Left lung (tissue), 10 donors: ENCODE measurements around the gene MYO1G. TPM values are rescaled to one million over a fixed set of nuclear protein-coding genes. Genes with fewer than 3 reads are reported as not detected.

ENCODE experiments used
- ATAC-seq: fragments of 200-7000 bp; cut with Tn5 transposase; one replicate; pipeline ENCODE4 v1.9.1; 2020; ENCODE audit warnings: moderate library complexity
- DNase-seq, 4 donors: peaks; one replicate each; pipeline ENCODE4 v3.0.0-alpha.2; 2013 to 2020
- H3K27ac ChIP-seq, 2 donors: fragments of 200-600 bp; sonication (generic) in 1 of 2; one replicate each; pipeline versions ENCODE4 v1.5.0 to v1.8.0; 2020 to 2021
- H3K27me3 ChIP-seq, 2 donors: fragments of 200-600 bp; sonication (generic) in 1 of 2; one replicate each; pipeline versions ENCODE4 v1.5.0 to v1.8.0; 2020 to 2021
- H3K36me3 ChIP-seq, 2 donors: fragments of 200-600 bp; sonication (generic) in 1 of 2; one replicate each; pipeline versions ENCODE4 v1.5.0 to v1.8.0; 2020 to 2021
- H3K4me1 ChIP-seq, 2 donors: fragments of 200-600 bp; one replicate each; pipeline ENCODE4 v1.8.0; 2021
- H3K4me3 ChIP-seq, 2 donors: fragments of 200-600 bp; sonication (generic) in 1 of 2; one replicate each; pipeline versions ENCODE4 v1.5.0 to v1.8.0; 2020 to 2021; ENCODE audit warnings: mild to moderate bottlenecking in 1 of 2
- H3K9me3 ChIP-seq, 2 donors: fragments of 200-600 bp; sonication (generic) in 1 of 2; one replicate each; pipeline versions ENCODE4 v1.5.0 to v1.8.0; 2020 to 2021
- intact Hi-C, 2 donors: fragments of 100-400 bp; cut with DNase I; formaldehyde crosslinking; loops; one replicate each; pipeline versions ENCODE4 v1.11.2 to v1.14.2; 2022
- polyA plus RNA-seq, 6 donors: library from polyadenylated mRNA; unstranded; fragments of 120-200 nt; gene quantifications; one replicate each; pipeline ENCODE4 v1.2.1, GENCODE V29; 2013; ENCODE audit not compliant: insufficient read length in 6 of 6
- total RNA-seq, 2 donors: library from RNA; stranded (reverse); fragmentation: NEBNext Ultra II Directional; extraction: Animal tissue kit (Norgen Biotek cat#: 25700); gene quantifications; one replicate each; pipeline ENCODE4 v1.2.1, GENCODE V29; 2021
- TF ChIP-seq, protein P1 (sequence below), 2 donors: fragments of 200-600 bp; sonication (generic) in 1 of 2; IDR thresholded peaks; one replicate each; pipeline versions ENCODE4 v1.5.0 to v1.8.0; 2021; ENCODE audit warnings: antibody characterized with exemption in 2 of 2
- donor health status: DM: no; HTN: yes; CAD: no.
- donor health status: DM: no; HTN: no; CAD: no.

The MYO1G gene
- total and polyA plus RNA-seq, 8 donors = 1.1 to 40.9 (median 1.6) TPM

DNA sequence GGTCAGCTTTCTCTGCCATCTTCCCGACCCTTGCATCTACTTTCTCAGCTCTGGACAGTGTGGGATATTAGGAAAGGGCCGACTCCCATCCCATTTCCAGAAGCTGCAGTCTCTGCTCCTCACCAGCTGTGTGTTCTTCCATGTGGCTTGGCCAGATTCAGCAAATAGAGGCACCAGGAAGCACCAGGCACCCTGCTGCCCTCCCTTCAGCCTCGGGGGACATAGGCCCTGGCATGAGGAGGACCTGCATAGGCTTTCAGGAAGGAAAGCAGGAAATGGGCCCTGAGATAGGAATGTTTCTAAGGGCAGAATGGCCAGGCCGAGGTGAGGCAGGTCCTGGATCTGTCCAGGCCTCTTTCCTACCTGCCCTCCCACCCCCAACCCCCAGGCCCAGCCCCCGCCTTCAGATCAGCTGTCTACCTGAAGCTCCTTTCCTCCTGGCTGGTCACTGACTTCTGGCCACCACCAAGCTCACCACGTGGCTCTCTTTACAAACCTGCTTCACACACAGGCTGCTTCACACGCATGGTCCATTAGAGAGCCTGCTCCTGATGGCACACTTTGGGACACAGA is 66.0 kb downstream of the MYO1G start:
- H3K36me3 ChIP-seq = no peaks in the 10 kb centered on the region
- TF ChIP-seq, protein P1, sequence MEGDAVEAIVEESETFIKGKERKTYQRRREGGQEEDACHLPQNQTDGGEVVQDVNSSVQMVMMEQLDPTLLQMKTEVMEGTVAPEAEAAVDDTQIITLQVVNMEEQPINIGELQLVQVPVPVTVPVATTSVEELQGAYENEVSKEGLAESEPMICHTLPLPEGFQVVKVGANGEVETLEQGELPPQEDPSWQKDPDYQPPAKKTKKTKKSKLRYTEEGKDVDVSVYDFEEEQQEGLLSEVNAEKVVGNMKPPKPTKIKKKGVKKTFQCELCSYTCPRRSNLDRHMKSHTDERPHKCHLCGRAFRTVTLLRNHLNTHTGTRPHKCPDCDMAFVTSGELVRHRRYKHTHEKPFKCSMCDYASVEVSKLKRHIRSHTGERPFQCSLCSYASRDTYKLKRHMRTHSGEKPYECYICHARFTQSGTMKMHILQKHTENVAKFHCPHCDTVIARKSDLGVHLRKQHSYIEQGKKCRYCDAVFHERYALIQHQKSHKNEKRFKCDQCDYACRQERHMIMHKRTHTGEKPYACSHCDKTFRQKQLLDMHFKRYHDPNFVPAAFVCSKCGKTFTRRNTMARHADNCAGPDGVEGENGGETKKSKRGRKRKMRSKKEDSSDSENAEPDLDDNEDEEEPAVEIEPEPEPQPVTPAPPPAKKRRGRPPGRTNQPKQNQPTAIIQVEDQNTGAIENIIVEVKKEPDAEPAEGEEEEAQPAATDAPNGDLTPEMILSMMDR (IDR thresholded peaks at IDR 0.05) = no peak
- DNase-seq = peak in 1 of 4 donors; percentile 14
- intact Hi-C loops = no loop called here
- no peaks in the 10 kb centered on the region for H3K9me3 ChIP-seq
- H3K4me1 ChIP-seq = no peaks in the 10 kb centered on the region
- no peak overlapping the region for H3K27ac ChIP-seq
- H3K4me3 ChIP-seq = no peak overlapping the region
- H3K27me3 ChIP-seq = no peaks in the 10 kb centered on the region
- no peak for ATAC-seq

Other genes starting within 250 kb of the MYO1G start
- gene ZMIZ2, start 230.2 kb downstream of the MYO1G start, total RNA-seq = 10 to 100 TPM; 94.5 to 96.1 TPM
- gene ZMIZ2, start 230.2 kb downstream of the MYO1G start, polyA plus RNA-seq = 10 to 100 TPM; 54.0 to 79.5 (median 63.9) TPM
- gene PPIA, start 182.3 kb downstream of the MYO1G start, total RNA-seq = 1,000 to 10,000 TPM; 1,404 to 1,630 TPM
- gene PPIA, start 182.3 kb downstream of the MYO1G start, polyA plus RNA-seq = 1,000 to 10,000 TPM; 1,038 to 1,157 (median 1,080) TPM
- gene H2AZ2, start 130.9 kb downstream of the MYO1G start, total RNA-seq = 100 to 1,000 TPM; 113 to 182 TPM
- 100 to 1,000 TPM; 226 to 286 (median 229) TPM for gene H2AZ2, start 130.9 kb downstream of the MYO1G start, polyA plus RNA-seq
- gene PURB, start 93.5 kb downstream of the MYO1G start, total RNA-seq = 10 to 100 TPM; 23.5 to 26.3 TPM
- 10 to 100 TPM; 33.7 to 38.7 (median 36.4) TPM for gene PURB, start 93.5 kb downstream of the MYO1G start, polyA plus RNA-seq
- 10 to 100 TPM; 43.4 to 50.1 TPM for gene CCM2, start 21.2 kb upstream of the MYO1G start, total RNA-seq
- 10 to 100 TPM; 23.0 to 31.2 (median 28.1) TPM for gene CCM2, start 21.2 kb upstream of the MYO1G start, polyA plus RNA-seq
- gene NACAD, start 110.0 kb upstream of the MYO1G start, total RNA-seq = 1 to 10 TPM; 2.0 to 7.3 TPM
- gene NACAD, start 110.0 kb upstream of the MYO1G start, polyA plus RNA-seq = 10 to 100 TPM in 2 of 6 donors, 1 to 10 TPM in 4; 9.0 to 10.9 (median 9.6) TPM
- 10 to 100 TPM; 41.8 to 72.5 TPM for gene TBRG4, start 132.7 kb upstream of the MYO1G start, total RNA-seq
- gene TBRG4, start 132.7 kb upstream of the MYO1G start, polyA plus RNA-seq = 10 to 100 TPM; 37.1 to 52.6 (median 45.7) TPM
- 10 to 100 TPM; 78.0 to 89.9 TPM for gene RAMP3, start 178.8 kb upstream of the MYO1G start, total RNA-seq
- gene RAMP3, start 178.8 kb upstream of the MYO1G start, polyA plus RNA-seq = 10 to 100 TPM; 12.5 to 28.1 (median 20.4) TPM